GM21528 (cell line): Measurements from ENCODE around the gene RPAP3.

Experiments
- ATAC-seq: cut with Tn5 transposase; IDR thresholded peaks from one replicate; pipeline ENCODE4 v1.9.1; 2021; ENCODE audit warnings: mild to moderate bottlenecking, moderate library complexity; ENCODE audit not compliant: unreplicated experiment, low FRiP score

RPAP3 gene

DNA sequence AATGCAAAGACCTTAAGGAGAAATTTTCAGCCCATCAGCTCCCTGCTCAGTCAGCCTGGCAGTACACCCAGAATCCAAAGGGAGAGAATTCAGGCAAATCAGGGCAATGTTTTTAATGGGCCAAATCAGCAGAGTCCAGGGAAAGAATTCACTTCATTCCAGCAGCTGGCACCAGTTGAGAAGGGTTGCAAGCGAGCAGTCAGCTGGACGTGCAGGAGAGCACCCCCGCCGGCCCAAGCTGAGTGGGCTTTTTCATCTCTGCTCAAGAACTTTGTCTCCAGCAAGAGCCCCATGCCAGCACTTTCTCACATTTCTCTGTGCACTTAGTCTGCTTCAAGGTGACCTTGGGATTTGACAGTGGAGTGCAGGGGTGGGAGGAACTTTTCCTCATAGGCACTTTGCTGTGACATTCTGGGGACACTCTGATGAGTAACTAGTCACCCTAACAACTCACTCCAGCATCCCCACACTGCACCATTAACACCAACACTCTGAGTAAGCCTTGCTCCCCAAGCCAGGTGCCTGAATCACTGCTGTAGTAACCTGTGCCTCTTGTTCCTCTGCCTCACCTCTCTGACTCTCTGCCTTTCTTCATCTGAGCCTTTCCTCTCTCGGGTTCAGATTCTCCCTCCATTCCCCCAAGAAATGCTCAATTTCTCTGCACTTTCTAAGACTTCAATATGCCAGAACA, 17.3 kb upstream of the RPAP3 start:
- ATAC-seq, result no peak

DNA sequence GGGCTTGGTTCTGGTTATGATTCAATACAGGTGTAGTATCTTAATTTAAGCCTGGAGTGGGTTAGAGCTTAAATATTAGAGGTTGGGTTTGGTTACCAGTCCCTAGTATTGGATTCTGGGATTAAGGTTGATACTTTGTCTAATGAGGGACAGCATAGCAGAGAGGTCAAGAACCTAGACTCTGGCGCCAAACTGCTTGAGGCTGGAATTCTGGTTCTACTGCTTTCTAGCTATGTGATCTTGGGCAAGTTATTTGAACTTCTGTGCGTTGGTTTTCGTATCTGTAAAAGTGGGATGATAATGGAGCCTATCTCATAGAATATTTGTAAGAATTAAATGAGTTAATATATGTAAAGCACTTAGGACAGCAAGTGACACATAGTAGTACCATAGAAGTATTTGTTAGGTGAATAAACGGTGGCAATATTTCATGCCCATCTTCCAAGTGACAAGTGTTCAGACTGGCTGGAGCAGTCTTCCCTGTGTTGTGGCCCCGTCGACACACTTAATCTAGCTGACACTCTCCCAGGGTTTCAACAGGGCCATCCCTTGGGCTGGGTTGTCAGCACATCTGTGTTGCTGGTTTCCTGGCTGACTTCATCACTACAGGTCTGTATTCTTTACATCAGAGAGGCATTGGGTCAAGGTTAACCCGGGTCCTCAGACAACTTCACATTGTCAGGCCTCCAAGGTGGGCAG, 16.5 kb upstream of the RPAP3 start:
- no peak for ATAC-seq

DNA sequence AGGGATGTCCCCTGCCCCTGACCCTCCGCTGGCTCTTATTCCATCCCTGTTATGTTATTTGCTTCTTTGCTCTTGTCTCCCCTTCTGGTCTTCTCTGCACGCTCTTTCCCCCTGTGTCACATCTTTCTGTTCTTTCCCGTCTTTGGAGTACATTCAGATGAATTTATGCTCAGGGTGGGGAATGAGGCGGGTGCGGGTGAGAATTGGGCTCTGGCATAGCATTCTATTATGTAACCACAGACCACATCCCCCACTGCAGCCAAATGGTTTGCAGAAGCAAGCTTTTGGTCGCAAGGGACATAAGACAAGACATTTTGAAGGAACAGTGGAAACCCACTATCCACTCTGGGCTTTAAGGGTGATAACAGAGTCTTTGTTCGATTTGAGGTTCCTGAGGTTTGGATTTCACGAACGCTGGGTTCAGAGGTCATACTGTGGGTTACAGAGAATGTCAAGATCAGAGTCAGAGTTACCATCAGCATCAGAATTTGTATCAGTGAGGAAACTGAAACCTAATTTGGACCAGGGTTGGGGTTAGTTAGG, 15.7 kb upstream of the RPAP3 start:
- ATAC-seq, result no peak

DNA sequence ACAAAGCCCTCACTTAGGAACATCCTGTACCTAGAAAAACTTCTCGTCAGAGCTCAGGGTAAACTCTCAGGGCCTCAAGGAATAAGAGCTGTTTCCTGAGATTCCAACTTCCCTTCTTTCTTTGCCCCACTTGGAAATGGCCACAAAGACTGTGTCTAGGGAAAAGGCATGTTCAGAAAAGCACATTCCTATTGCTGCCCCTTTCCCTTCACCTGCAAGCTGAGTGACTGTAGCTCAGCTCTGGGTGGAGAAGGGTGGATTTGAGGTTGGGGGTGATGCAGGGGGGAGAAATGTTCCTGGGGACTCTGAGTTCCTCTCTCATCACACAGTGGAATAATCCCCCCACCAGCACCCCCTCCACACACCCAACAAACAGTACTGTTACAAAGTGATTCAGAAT, 12.7 kb upstream of the RPAP3 start:
- no peak for ATAC-seq

DNA sequence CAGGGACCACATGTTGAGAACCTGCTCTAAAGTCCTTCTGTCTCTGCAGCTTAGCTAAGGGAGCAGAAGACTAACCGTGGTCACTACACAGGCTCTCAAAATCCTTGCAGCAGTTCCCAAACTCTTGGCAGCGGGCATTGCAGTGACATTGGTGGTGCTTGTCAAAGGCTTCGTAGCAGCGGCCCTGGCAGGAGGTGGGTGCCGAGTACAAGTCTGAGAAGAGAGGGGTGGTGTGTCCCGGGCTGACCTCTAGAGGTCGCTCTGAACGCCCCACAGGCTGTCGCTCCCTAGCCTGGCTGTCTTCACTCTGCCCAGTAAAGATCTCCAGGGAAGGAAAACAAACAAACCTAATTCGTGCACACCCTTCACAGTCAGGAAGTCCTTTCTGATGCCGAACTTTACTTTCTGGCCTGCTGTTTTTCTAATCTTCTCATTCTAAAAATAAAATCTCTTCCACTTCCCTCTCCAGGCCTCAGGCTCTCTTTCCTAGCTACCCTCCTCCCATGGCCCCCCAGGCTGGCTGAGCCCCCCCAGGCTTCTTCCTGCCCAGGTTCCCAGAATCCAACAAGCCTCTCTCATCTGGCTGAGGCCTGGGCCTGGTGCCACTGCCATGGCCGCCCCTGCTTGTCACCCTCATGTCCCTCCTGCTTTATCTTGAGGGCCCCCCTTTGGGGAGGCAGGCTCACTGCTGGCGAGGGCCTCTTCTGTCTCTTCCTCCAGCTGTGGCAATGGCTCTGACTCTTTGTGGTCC, 11.8 kb upstream of the RPAP3 start:
- ATAC-seq, result no peak

DNA sequence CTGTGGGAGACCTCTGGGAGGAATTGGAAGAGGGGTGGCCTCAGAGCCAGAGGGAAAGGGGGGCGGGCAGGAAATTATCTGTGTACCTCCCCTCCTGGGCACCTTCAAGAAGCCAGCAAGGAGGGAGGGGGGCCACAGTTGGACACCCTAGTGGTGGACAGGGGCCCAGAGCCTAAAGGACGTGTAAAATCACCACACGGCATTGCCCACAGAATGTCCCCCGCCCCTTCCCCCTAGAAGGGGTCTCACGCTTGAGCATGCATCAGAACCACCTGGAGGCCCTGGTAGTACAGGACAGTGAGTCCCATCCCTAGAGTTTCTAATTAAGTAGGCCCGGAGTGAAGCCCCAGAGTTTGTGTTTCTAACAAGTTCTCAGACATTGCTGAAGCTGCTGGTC, 11.2 kb upstream of the RPAP3 start:
- ATAC-seq, result no peak

DNA sequence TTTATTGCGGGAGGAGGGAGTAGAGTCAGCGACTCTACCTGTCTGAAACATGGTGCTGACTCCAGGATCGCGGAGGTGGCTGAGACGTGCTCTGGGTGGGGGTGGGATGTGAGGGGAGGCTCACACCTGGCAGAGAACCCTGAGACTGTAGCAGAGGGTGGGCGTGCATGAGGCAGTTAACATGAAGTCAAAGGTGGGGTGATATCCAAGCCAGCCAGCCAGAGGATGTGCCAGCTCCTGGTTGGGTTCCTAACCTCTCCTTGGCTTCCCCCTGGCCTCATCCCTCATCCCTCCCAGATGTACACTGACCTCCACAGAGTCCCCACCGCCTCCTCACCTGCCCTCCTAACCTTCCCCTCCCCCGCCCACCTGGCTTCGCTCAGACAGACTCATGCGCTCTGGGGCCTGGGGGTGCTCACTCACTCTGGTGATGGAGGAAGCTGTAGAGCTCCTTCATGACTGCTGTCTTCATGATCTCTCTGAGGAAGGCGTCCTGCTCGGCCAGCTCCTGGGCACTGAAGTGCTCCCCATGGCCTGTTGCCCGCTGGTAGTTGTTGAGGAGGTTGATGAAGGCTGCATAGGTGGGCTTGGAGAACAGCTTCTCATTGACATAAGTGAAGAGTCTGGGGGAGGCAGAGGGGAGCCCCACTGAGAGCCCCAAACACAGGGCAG, 10.2 kb upstream of the RPAP3 start:
- no peak for ATAC-seq

DNA sequence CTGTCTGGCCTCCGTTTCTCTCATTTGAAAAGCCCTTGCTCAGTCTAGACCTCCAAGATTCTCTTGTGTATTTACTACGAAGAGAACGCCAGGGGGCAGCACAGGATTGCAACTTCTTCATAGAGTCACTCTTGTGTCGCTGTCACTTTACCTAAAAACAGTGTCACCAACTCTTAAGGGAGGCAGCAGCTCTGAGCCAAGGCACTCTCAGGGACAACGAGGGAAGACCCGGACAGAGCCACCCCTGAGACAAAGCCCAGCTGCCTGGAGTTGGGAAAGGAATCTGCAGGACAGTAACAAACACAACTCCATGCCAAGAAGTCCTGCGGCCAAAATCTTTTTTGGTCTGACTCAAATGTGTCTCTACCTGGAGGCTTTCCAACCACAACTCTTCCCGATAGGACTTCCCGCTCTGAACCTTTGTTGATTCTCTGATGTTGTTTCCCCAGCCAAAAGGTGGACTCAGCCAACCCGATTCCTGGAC, 9.6 kb upstream of the RPAP3 start:
- ATAC-seq, result peak; percentile 73

DNA sequence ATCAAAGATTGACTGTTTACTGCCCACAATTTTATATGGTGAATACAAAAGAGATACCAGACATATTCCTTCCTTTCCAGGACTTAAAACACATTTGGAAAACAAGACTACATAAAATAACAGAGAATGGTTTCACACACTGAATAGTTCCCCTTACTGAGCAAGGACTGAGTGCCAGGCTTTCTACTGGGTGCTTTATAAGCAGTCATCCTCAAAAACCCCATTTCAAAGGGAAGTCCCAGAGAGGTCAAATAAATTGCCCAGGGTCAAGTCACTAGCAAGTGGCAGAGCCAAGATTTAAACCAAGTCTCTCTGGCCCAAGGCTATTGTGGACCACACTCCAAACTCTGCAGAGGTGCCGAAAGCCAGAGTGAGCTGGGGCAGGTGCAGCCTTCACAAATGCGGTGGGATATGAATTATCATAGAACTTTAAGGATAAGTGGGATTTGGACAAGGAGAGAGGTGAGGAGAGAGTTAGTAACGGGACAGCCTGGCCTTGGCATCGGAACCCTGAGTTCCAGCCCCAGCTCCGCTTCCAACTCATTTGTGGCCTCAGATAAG, 9.1 kb upstream of the RPAP3 start:
- ATAC-seq, result peak; percentile 9

DNA sequence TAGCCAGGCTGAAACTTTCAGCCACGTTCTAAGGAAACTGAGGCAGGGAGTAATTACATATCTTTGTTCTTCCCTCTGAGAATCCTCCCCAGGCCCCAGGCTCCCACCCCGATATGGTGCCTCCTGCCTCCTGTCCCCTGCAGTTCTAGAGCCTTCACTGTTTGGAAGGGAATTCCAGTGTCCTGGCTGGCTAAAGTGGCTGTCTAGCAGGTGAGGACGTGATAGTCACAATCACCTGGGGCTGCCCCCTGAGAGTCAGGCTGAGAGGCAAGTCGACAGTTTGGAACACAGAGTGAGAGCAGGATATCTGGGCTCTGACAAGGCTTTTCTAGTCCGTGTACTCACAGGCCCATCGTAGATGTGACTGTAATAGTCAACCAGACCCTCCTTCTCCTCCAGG, 6.3 kb upstream of the RPAP3 start:
- ATAC-seq, result no peak

DNA sequence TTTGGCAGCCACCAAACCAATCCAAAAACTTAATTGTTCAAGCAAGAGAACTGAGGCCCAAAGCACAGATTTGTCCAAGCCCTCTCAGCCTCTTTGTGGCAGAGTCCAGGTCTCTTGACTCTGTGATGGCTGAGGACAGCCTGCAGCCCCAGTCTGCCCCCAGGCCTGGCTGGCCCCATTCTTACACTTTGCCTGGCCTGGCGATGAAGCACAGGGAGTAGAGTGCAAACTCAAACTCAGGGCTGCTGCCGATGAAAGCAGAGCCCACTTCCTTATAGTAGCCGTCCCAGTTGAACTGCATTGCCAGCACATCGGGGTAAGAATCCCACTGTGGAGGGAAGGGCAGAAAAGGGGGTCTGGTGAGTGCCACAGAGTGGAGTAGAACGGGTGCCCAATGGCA, 5.6 kb upstream of the RPAP3 start:
- ATAC-seq, result no peak

DNA sequence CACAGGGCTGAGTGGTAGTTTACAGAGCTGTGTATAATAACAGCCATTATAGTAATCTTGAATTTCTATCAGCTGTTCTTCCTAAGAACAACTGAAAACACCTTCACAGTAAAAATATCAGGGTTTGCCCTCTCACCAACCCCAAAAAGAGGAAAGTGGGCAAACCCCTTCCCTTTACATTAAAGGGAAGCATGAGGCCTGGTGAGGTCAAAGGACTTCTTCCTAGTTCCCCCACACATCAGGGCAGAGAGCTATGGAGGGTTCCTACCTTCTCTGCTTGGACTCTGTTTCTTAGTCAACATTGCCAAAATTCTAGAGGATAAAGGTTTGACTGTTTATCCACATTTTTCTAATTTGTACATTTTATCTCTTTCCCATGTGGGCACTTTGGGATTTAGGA, 4.4 kb upstream of the RPAP3 start:
- ATAC-seq, result no peak

DNA sequence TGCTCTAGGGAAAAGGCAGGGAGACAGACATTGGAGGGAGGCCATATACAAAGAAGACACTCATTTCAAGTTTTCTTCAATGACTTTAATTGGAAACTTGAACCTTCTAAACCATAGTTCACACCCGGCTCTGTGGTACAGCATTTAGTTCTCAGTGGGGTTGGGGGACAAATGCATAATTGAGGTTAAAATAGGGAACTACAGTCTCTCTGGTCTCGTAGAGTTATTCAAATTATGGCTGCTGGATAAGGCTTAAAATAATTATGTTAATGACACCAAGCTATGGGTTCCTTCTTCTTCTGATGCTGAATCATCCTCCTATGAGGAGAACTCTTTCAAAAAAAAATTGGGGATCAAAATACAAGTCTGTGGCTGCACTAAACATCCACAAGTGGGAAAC, 3.8 kb upstream of the RPAP3 start:
- ATAC-seq, result no peak

DNA sequence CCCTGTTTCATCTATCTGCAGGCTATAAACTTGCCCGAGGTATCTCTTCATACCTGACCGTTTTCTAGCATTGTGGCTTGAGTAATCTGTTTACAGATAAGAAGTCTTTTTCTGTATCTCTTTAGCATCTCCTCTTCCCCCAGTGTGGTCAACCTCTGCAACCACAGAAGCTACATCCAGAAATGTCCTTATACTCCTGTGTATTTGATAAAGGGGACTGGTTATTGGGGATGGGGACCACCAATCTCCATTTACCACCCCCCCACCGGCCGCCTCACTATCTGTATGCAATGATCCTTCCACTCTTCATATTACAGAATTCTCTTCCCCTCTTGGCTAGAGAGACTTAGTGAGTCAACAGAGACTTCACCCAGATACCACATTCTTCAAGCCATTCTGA, 3.4 kb upstream of the RPAP3 start:
- no peak for ATAC-seq

DNA sequence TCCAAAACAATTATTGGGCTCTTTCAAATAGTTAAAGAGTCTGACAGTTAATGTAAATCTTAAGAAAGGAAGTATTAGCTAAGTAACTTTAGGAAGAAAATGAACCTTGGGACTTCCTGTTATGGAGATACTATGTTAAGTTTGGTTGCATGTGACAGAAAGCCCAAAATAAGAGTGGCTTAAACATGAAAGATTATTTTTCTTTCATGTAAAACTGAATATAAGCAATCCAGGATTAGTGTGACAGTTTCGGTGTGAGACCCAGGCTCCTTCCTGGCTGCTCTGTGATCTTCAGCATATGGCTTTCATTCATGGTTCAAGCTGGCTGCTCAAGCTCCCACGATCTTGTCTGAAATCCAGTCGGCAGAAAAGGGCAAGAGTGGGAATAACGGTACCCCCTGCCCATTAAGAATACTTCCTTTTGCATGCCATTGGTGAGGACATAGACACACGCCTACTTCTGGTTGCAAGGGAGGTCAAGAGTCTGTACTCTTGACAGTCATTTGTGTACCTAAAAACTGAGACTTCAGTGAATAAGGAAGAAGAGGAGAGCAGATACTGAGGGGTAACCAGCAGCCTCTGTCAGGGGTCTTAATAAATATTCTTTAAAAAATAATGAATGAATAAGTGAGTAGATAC, 2.2 kb upstream of the RPAP3 start:
- no peak for ATAC-seq

DNA sequence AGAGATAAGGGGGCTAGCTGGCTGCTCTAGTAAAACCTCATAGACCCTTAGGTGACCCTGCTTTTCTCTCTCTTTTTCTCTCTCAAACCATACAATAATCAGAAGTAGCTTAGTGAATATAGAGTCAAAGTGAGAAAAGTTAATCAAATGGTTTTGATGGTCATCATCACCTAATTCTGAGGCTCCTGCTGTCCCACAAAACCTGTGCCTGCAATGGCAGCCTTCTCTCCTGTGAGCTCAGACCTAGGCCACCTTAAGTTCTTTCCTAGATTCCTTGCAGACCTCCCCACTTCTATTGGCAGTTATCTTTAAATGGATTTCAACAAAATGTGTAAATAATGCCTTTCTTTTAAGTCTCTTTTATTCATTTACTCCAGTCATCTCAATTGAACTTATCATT, 1.5 kb upstream of the RPAP3 start:
- ATAC-seq, result no peak

DNA sequence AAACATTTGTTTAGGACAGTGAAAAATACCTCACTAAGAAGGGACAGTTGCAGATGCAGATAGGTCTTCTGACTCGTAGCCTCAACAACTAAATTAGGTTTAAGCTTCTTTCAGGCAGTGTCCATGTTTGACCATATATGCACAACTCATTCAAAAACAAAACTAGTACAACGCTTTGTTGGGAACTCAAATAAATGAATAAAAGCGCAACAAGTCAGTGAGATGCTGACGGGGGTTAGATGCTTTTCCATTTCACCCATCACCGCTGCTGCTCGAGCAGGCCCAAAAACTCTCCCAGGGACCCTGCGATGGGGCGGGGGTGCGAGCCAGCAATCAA, 633 bp downstream of the RPAP3 start:
- ATAC-seq, result no peak

DNA sequence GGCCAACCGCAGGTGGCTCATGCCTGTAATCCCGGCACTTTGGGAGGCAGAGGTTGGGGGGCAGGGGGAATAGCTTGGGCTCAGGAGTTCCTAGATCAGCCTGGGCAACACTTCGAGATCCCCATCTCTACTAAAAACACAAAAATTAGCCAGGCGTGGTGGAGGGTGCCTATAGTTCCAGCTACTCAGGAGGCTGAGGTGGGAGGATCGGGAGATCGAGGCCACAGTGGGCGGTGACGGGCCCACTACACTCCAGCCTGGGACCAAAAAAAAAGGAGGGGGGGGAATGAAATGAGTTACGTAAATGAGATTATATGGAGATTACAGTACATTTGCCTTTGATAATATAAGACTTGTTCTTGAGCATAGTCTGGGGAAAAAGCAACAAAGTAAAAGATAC, 1.1 kb downstream of the RPAP3 start:
- no peak for ATAC-seq

DNA sequence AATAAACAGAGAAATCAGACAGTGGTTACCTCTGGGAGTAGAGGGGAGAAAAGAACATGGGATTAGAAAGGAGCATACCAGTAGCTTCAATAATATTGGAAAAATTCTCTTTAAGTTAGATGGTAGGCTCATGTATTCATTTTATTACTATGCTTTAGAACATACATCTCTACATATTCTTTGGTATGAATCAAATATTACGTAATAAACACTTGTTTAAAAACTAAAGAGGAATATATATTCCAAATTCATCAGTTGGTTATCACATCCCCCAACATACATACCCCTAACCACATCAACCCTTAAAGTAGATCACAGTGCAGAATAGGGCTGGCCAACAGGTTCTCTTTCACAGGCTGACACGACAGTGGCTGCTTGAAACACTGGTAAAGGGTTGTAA, 5.6 kb downstream of the RPAP3 start:
- no peak for ATAC-seq

DNA sequence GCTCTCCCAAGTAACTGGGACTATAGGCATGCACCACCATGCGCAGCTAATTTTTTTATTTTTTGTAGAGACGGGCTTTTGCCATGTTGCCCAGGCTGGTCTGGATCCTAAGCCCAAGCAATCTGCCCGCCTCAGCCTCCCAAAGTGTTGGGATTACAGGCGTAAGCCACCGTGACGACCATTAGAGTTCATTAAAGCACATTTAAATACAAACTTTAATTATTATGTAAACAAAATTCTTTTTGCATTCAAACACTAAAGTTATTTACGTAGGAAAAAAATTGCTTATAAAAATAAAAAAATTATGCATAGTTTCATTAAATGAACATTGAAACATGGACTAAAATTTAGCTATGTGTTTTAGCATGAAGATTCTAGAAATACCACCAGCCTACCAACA, 7.2 kb downstream of the RPAP3 start:
- no peak for ATAC-seq
